Transverse colon (tissue), 4 donors: Measurements from ENCODE around the gene PCSK9. TPM values are rescaled to one million over a fixed set of nuclear protein-coding genes. Genes with fewer than 3 reads are reported as not detected.

Experiments
- DNase-seq: peaks from one replicate; pipeline ENCODE4 v3.0.0-alpha.2; 2019
- H3K27ac ChIP-seq, 4 donors: fragments of 200-600 bp; sonication (generic); 2 replicates each; pipeline ENCODE4 v1.5.1; 2016 to 2018; ENCODE audit warnings: inconsistent platforms in 4 of 4
- H3K27me3 ChIP-seq: fragments of 200-600 bp; sonication (generic); 2 replicates; pipeline ENCODE4 v1.5.1; 2017; ENCODE audit warnings: inconsistent platforms
- H3K36me3 ChIP-seq, 4 donors: fragments of 200-600 bp; sonication (generic); 2 replicates each; pipeline ENCODE4 v1.5.1; 2017 to 2019; ENCODE audit warnings: inconsistent platforms in 4 of 4
- H3K4me1 ChIP-seq, 4 donors: fragments of 200-600 bp; sonication (generic); 2 replicates each; pipeline ENCODE4 v1.5.1; 2017 to 2020; ENCODE audit warnings: inconsistent platforms in 4 of 4
- H3K4me3 ChIP-seq, 4 donors: fragments of 200-600 bp; sonication (generic); 1 replicate in 1 of 4; 2 replicates in 3 of 4; pipeline versions ENCODE4 v1.5.1 to v1.6.1; 2017 to 2019; ENCODE audit warnings: inconsistent platforms in 4 of 4
- H3K9me3 ChIP-seq, 2 donors: fragments of 200-600 bp; sonication (generic); 2 replicates each; pipeline ENCODE4 v1.5.1; 2017 to 2019; ENCODE audit warnings: inconsistent platforms in 2 of 2
- EP300 ChIP-seq: sonication (generic); formaldehyde crosslinking; IDR thresholded peaks from one replicate; pipeline ENCODE4 v1.6.1; 2017; ENCODE audit warnings: antibody characterized with exemption, low read depth
- POLR2A ChIP-seq: fragments of 450-650 bp; IDR thresholded peaks from one replicate; pipeline ENCODE4 v1.6.1; 2016; ENCODE audit warnings: antibody characterized with exemption, mild to moderate bottlenecking, moderate library complexity
- POLR2AphosphoS5 ChIP-seq, 3 donors: sonication (generic); formaldehyde crosslinking; IDR thresholded peaks; one replicate each; pipeline ENCODE4 v1.6.1; 2016; ENCODE audit warnings: antibody characterized with exemption in 3 of 3
- WGBS, 2 donors: methylation state at CpG; one replicate each; pipeline ENCODE4 v1.1.5; 2018; ENCODE audit warnings: low coverage in 1 of 2; 5-methylcytosine and 5-hydroxymethylcytosine counted together
- in situ Hi-C, 4 donors: fragments of 200-750 bp; cut with MboI; loops; one replicate each; pipeline versions ENCODE4 v1.15.0 to v1.15.1; 2017; ENCODE audit warnings: low sequenced_read_pairs in 3 of 4, low pct_ligation_motif_present in 1 of 4, low pct_unique_long_range_greater_than_20kb in 1 of 4
- intact Hi-C: fragments of 100-400 bp; cut with DNase I; formaldehyde crosslinking; loops from one replicate; pipeline ENCODE4 v1.15.1; 2023; ENCODE audit warnings: low total_unique reads
- total RNA-seq, 4 donors: library from RNA; depleted of rRNA; stranded (reverse); fragments of >200 nt; gene quantifications; one replicate each; pipeline ENCODE4 v1.1.0, GENCODE V29; 2016
- TF ChIP-seq, protein P1 (sequence below), 5 experiments: fragments of 200-600 bp in 3 of 5; fragments of 450-650 bp in 2 of 5; sonication (generic) in 3 of 5; IDR thresholded peaks; 1 replicate in 2 of 5; 2 replicates in 3 of 5; pipeline ENCODE4 v1.5.1; 2016 to 2017; ENCODE audit warnings: antibody characterized with exemption in 5 of 5, inconsistent platforms in 3 of 5, mild to moderate bottlenecking in 2 of 5, moderate library complexity in 1 of 5

The PCSK9 gene
- total RNA-seq, 4 donors from 2014 or later = 1.9 to 18.9 (median 2.6) TPM; not detected in 1

DNA sequence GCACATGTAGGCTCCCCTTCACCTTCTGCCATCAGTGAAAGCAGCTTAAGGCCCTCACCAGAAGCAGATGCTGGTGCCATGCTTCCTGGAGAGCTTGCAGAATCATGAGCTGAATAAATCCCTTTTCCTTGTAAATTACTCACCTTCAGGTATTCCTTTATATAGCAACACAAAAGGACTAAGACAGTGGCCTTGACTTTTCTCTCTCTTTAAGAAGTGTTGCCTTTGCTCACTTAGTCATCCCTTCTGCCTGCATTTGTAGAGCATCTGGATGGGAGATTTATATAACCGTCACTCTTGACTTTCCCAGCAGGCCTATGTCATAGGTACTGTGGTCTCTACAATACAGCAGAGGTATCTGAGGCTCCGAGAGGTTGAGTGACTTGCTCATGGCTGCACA is 3.7 kb downstream of the PCSK9 start:
- H3K27me3 ChIP-seq = peaks cover 25% of the 10 kb centered on the region

DNA sequence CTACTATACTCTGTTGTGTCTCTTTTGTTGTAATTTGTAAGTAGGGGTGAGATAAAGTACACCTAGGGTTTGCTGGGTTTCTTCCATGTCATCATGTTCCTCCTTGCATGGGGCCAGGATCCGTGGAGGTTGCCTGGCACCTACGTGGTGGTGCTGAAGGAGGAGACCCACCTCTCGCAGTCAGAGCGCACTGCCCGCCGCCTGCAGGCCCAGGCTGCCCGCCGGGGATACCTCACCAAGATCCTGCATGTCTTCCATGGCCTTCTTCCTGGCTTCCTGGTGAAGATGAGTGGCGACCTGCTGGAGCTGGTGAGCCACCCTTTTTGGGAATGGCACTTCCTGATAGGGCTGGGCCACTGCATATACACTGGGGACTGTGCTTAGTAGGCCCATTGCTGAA is 4.4 kb downstream of the PCSK9 start:
- H3K4me3 ChIP-seq = no peak overlapping the region
- peaks cover 0 to 19% (median 12%) of the 10 kb centered on the region in 4 donors for H3K4me1 ChIP-seq
- in situ Hi-C loops (no loop called here), intact Hi-C loops (no loop called here)
- H3K27me3 ChIP-seq = peaks cover 24% of the 10 kb centered on the region
- H3K36me3 ChIP-seq = no peaks in the 10 kb centered on the region
- DNase-seq = no peak
- 95% methylated on average over 9 of the region's 9 CpGs; no CpG with 5 or more reads in 1 of the 2 donors for WGBS, 2 donors
- no peak overlapping the region for H3K27ac ChIP-seq
- no peaks in the 10 kb centered on the region for H3K9me3 ChIP-seq
- TF ChIP-seq EP300 (no peak), POLR2AphosphoS5 (IDR thresholded peaks at IDR 0.05) (no peak), POLR2A (no peak)
- TF ChIP-seq, protein P1, sequence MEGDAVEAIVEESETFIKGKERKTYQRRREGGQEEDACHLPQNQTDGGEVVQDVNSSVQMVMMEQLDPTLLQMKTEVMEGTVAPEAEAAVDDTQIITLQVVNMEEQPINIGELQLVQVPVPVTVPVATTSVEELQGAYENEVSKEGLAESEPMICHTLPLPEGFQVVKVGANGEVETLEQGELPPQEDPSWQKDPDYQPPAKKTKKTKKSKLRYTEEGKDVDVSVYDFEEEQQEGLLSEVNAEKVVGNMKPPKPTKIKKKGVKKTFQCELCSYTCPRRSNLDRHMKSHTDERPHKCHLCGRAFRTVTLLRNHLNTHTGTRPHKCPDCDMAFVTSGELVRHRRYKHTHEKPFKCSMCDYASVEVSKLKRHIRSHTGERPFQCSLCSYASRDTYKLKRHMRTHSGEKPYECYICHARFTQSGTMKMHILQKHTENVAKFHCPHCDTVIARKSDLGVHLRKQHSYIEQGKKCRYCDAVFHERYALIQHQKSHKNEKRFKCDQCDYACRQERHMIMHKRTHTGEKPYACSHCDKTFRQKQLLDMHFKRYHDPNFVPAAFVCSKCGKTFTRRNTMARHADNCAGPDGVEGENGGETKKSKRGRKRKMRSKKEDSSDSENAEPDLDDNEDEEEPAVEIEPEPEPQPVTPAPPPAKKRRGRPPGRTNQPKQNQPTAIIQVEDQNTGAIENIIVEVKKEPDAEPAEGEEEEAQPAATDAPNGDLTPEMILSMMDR (IDR thresholded peaks at IDR 0.05) = no peak

More for the DNA sequence above, 3.7 kb downstream of the PCSK9 start:
- intact Hi-C loops = no loop called here
- H3K36me3 ChIP-seq = no peaks in the 10 kb centered on the region
- TF ChIP-seq EP300 (no peak), POLR2AphosphoS5 (IDR thresholded peaks at IDR 0.05) (no peak), POLR2A (no peak)
- TF ChIP-seq, protein P1 (IDR thresholded peaks at IDR 0.05) = no peak
- in situ Hi-C loops = no loop called here
- no peak overlapping the region for H3K4me3 ChIP-seq
- no peak for DNase-seq
- 93% methylated on average over 2 of the region's 2 CpGs; no CpG with 5 or more reads in 1 of the 2 donors for WGBS, 2 donors
- no peak overlapping the region for H3K27ac ChIP-seq
- H3K4me1 ChIP-seq = peaks cover 0 to 19% (median 12%) of the 10 kb centered on the region in 4 donors
- H3K9me3 ChIP-seq = no peaks in the 10 kb centered on the region

DNA sequence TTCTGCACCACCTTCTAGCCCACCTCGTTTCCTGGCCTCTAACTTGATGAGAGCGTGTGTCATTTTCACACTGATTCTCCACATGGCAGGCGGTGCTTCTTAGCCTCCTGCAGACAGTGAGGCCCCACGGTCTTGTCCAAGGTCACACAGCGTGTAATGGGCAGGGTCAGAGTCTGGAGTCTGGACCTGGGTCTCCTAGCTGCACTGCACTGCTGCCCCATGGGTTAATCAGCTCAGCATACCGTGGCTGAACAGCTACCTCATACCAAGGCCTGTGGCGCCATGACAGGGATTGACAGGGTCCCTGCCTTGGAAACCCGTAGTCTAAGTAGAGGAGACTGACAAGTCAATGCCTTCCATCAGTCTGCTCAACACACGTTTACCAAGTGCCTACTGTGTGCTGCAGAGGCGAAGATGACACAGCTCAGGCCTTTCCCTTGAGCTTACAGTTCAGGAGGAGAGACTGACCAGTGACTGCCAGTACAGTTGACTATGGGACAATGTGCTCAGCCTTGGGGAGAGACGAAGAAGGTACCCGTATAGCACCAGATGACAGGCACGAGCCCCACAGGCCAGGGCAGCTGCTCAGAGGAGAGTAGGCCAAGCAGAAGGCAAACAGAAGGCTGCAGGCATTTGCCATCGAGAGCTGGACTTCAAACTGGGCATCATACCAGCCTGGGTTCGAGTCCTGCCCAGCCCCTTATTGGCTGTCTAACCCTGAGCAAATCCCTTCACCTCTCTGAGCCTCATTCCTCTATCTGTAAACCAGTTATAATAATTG is 5.5 kb downstream of the PCSK9 start:
- Histone ChIP-seq H3K9me3 (no peaks in the 10 kb centered on the region), H3K27me3 (peaks cover 13% of the 10 kb centered on the region), H3K36me3 (no peaks in the 10 kb centered on the region), H3K27ac (no peak overlapping the region), H3K4me1 (peaks cover 0 to 9% (median 3%) of the 10 kb centered on the region in 4 donors), H3K4me3 (no peak overlapping the region)
- 85 to 89% methylated on average over 4 to 15 of the region's 15 CpGs for WGBS, 2 donors
- in situ Hi-C loops = no loop called here
- no peak for TF ChIP-seq POLR2A
- TF ChIP-seq, protein P1 (IDR thresholded peaks at IDR 0.05) = no peak
- no peak for DNase-seq
- intact Hi-C loops = no loop called here

DNA sequence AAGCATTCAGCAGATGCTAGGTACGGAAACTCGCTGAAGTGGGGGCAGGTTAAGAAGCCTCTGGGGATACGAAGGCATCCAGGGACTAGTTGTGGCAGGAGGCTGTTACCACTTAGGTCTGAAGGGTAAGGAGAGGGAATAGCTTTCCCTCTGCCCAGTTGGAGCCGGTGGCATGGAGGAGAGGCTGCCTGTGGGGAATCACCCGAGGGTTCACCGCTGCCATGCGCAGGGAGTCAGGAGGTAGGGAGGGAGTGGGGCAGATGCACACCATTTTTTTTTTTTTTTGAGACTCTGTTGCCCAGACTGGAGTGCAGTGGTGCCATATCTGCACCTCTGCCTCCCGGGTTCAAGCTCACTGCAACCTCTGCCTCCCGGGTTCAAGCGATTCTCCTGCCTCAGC is 6.1 kb downstream of the PCSK9 start:
- no peak overlapping the region for H3K27ac ChIP-seq
- no peaks in the 10 kb centered on the region for H3K36me3 ChIP-seq
- H3K27me3 ChIP-seq = peaks cover 7% of the 10 kb centered on the region
- in situ Hi-C loops (no loop called here), intact Hi-C loops (no loop called here)
- no peak for TF ChIP-seq EP300
- TF ChIP-seq, protein P1 (IDR thresholded peaks at IDR 0.05) = no peak
- TF ChIP-seq POLR2A = no peak
- TF ChIP-seq POLR2AphosphoS5 (IDR thresholded peaks at IDR 0.05) = no peak
- no peak for DNase-seq
- no peaks in the 10 kb centered on the region for H3K9me3 ChIP-seq
- peaks cover 0 to 5% (median 0%) of the 10 kb centered on the region in 4 donors for H3K4me1 ChIP-seq
- H3K4me3 ChIP-seq = no peak overlapping the region
- 93 to 98% methylated on average over 7 to 10 of the region's 10 CpGs for WGBS, 2 donors
